GM23338 (cell line): ENCODE results near the gene PRSS21. TPM values are rescaled to one million over a fixed set of nuclear protein-coding genes. Genes with fewer than 3 reads are reported as not detected.

Source experiments
- ATAC-seq: fragments of 200-7000 bp; cut with Tn5 transposase; 3 replicates; pipeline ENCODE4 v1.9.1; 2020
- DNase-seq: peaks from one replicate; pipeline ENCODE4 v3.0.0-alpha.2; 2015; ENCODE audit warnings: low spot score
- H2AFZ ChIP-seq: fragments of 200-600 bp; sonication (generic); 2 replicates; pipeline ENCODE4 v1.8.0; 2016; ENCODE audit warnings: antibody characterized with exemption, mild to moderate bottlenecking, moderate library complexity
- H3F3A ChIP-seq: fragments of 200-600 bp; sonication (generic); replicated peaks from 2 replicates; pipeline ENCODE4 v1.8.0; 2017; ENCODE audit warnings: antibody characterized with exemption, mixed run types, low read depth
- H3K27ac ChIP-seq: fragments of 200-600 bp; sonication (generic); 2 replicates; pipeline ENCODE4 v1.6.1; 2016; ENCODE audit warnings: low read depth
- H3K27me3 ChIP-seq: fragments of 200-600 bp; sonication (generic); 2 replicates; pipeline ENCODE4 v1.8.0; 2016; ENCODE audit warnings: mild to moderate bottlenecking, mixed run types, moderate library complexity; ENCODE audit not compliant: insufficient read depth
- H3K36me3 ChIP-seq: fragments of 200-600 bp; sonication (generic); 2 replicates; pipeline ENCODE4 v1.8.0; 2016; ENCODE audit warnings: mild to moderate bottlenecking; ENCODE audit not compliant: insufficient read depth
- H3K4me1 ChIP-seq: fragments of 200-600 bp; sonication (generic); 2 replicates; pipeline ENCODE4 v1.8.0; 2016; ENCODE audit warnings: mild to moderate bottlenecking, moderate library complexity; ENCODE audit not compliant: insufficient read depth
- H3K4me2 ChIP-seq: fragments of 200-600 bp; sonication (generic); 2 replicates; pipeline ENCODE4 v1.7.1; 2017; ENCODE audit warnings: mixed run types
- H3K4me3 ChIP-seq: fragments of 200-600 bp; sonication (generic); 2 replicates; pipeline ENCODE4 v1.6.1; 2016; ENCODE audit warnings: mixed run types
- H3K79me2 ChIP-seq: fragments of 200-600 bp; sonication (generic); replicated peaks from 2 replicates; pipeline ENCODE4 v1.8.0; 2017; ENCODE audit warnings: mild to moderate bottlenecking; ENCODE audit not compliant: insufficient read depth
- H3K9me2 ChIP-seq: fragments of 200-600 bp; sonication (generic); 2 replicates; pipeline ENCODE4 v1.8.0; 2017; ENCODE audit not compliant: insufficient read depth
- H4K20me1 ChIP-seq: fragments of 200-600 bp; sonication (generic); replicated peaks from 2 replicates; pipeline ENCODE4 v1.8.0; 2017; ENCODE audit warnings: mild to moderate bottlenecking; ENCODE audit not compliant: insufficient read depth
- H3K27ac Mint-ChIP-seq: 2 replicates; pipeline ENCODE4 v1.8.0; 2020; ENCODE audit warnings: inconsistent platforms, mild to moderate bottlenecking, moderate library complexity, mixed read lengths
- H3K27me3 Mint-ChIP-seq: 3 replicates; pipeline ENCODE4 v1.8.0; 2022; ENCODE audit warnings: low read depth, mild to moderate bottlenecking, moderate library complexity, mixed read lengths, inconsistent platforms; ENCODE audit not compliant: insufficient read depth, poor library complexity
- H3K36me3 Mint-ChIP-seq: 3 replicates; pipeline ENCODE4 v1.8.0; 2021; ENCODE audit warnings: low read depth, mild to moderate bottlenecking, inconsistent platforms, moderate library complexity, mixed read lengths
- H3K4me1 Mint-ChIP-seq: 3 replicates; pipeline ENCODE4 v1.8.0; 2020; ENCODE audit warnings: mild to moderate bottlenecking, inconsistent platforms, mixed read lengths
- H3K4me3 Mint-ChIP-seq: 3 replicates; pipeline ENCODE4 v1.8.0; 2021; ENCODE audit warnings: moderate library complexity, mild to moderate bottlenecking, inconsistent platforms, mixed read lengths
- H3K9me3 Mint-ChIP-seq: 3 replicates; pipeline ENCODE4 v1.8.0; 2020; ENCODE audit warnings: moderate library complexity, mild to moderate bottlenecking, inconsistent platforms, mixed read lengths
- JUNB ChIP-seq: IDR thresholded peaks from one replicate; pipeline ENCODE4 v1.6.1; 2016; ENCODE audit warnings: antibody characterized with exemption; ENCODE audit not compliant: unreplicated experiment
- ZNF331 ChIP-seq: fragments of 250-450 bp; sonication (Bioruptor Pico); IDR thresholded peaks from 2 replicates; pipeline ENCODE4 v1.5.0; 2020; ENCODE audit warnings: low read depth, mild to moderate bottlenecking, moderate library complexity
- polyA plus RNA-seq: library from polyadenylated mRNA; unstranded; fragments of >200 nt; fragmentation: Nextera tagmentation; extraction: Ambion mirVana; gene quantifications from 2 replicates; pipeline ENCODE4 v1.2.1, GENCODE V29; 2016
- total RNA-seq: library from RNA; depleted of rRNA; stranded (reverse); fragments of >200 nt; shearing (Covaris generic); gene quantifications from 2 replicates; pipeline ENCODE4 v1.2.3, GENCODE V29; 2014
- TF ChIP-seq, protein P1 (sequence below): fragments of 250-450 bp; sonication (Bioruptor Pico); IDR thresholded peaks from 2 replicates; pipeline ENCODE4 v1.5.0; 2020; ENCODE audit warnings: mild to moderate bottlenecking, moderate library complexity
- TF ChIP-seq, protein P2 (sequence below): IDR thresholded peaks from 2 replicates; pipeline ENCODE4 v1.6.1; 2016; ENCODE audit warnings: antibody characterized with exemption

Gene PRSS21
- total and polyA plus RNA-seq, 2 experiments from 2014 or later, result 2.4 to 3.1 TPM

DNA sequence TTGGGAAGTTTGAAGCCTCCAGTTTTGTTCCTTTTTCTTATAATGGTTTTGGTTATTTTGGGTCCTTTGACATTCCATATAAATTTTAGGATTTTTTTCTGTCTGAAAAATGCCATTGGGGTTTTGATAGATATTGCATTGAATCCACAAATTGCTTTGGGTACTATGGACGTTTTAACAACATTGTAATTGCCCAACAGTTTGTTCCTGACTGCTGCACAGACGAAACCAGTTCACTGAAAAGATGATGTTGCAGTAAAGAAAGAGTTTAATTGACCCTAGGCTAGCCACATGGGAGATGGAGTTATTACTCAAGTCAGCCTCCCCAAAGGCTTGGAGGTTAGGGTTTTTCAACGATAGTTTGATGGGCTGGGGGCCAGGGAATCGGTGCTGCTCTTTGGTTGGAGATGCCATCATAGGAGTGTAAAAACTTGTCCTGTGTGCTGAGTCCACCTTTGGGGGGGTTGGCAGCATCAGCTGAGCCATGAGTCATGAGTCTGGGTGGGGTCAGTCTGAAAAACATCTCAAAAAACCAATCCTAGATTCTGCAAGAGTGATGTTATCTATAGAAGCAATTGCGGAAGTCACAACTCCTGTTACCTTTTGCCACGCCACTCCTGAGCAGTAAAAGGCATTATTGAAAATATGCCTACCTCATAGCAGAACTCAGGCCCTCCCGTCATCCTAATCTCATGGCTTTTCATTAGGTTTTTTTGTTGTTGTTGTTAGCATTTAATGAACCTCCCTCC lies 21.5 kb upstream of the PRSS21 start (continued):
- TF ChIP-seq, protein P1, sequence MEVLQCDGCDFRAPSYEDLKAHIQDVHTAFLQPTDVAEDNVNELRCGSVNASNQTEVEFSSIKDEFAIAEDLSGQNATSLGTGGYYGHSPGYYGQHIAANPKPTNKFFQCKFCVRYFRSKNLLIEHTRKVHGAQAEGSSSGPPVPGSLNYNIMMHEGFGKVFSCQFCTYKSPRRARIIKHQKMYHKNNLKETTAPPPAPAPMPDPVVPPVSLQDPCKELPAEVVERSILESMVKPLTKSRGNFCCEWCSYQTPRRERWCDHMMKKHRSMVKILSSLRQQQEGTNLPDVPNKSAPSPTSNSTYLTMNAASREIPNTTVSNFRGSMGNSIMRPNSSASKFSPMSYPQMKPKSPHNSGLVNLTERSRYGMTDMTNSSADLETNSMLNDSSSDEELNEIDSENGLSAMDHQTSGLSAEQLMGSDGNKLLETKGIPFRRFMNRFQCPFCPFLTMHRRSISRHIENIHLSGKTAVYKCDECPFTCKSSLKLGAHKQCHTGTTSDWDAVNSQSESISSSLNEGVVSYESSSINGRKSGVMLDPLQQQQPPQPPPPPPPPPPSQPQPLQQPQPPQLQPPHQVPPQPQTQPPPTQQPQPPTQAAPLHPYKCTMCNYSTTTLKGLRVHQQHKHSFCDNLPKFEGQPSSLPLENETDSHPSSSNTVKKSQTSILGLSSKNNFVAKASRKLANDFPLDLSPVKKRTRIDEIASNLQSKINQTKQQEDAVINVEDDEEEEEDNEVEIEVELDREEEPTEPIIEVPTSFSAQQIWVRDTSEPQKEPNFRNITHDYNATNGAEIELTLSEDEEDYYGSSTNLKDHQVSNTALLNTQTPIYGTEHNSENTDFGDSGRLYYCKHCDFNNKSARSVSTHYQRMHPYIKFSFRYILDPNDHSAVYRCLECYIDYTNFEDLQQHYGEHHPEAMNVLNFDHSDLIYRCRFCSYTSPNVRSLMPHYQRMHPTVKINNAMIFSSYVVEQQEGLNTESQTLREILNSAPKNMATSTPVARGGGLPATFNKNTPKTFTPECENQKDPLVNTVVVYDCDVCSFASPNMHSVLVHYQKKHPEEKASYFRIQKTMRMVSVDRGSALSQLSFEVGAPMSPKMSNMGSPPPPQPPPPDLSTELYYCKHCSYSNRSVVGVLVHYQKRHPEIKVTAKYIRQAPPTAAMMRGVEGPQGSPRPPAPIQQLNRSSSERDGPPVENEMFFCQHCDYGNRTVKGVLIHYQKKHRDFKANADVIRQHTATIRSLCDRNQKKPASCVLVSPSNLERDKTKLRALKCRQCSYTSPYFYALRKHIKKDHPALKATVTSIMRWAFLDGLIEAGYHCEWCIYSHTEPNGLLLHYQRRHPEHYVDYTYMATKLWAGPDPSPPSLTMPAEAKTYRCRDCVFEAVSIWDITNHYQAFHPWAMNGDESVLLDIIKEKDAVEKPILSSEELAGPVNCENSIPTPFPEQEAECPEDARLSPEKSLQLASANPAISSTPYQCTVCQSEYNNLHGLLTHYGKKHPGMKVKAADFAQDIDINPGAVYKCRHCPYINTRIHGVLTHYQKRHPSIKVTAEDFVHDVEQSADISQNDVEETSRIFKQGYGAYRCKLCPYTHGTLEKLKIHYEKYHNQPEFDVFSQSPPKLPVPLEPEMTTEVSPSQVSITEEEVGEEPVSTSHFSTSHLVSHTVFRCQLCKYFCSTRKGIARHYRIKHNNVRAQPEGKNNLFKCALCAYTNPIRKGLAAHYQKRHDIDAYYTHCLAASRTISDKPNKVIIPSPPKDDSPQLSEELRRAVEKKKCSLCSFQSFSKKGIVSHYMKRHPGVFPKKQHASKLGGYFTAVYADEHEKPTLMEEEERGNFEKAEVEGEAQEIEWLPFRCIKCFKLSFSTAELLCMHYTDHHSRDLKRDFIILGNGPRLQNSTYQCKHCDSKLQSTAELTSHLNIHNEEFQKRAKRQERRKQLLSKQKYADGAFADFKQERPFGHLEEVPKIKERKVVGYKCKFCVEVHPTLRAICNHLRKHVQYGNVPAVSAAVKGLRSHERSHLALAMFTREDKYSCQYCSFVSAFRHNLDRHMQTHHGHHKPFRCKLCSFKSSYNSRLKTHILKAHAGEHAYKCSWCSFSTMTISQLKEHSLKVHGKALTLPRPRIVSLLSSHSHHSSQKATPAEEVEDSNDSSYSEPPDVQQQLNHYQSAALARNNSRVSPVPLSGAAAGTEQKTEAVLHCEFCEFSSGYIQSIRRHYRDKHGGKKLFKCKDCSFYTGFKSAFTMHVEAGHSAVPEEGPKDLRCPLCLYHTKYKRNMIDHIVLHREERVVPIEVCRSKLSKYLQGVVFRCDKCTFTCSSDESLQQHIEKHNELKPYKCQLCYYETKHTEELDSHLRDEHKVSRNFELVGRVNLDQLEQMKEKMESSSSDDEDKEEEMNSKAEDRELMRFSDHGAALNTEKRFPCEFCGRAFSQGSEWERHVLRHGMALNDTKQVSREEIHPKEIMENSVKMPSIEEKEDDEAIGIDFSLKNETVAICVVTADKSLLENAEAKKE (CRISPR knock-in tag), result no peak
- no peak for TF ChIP-seq JUNB

DNA sequence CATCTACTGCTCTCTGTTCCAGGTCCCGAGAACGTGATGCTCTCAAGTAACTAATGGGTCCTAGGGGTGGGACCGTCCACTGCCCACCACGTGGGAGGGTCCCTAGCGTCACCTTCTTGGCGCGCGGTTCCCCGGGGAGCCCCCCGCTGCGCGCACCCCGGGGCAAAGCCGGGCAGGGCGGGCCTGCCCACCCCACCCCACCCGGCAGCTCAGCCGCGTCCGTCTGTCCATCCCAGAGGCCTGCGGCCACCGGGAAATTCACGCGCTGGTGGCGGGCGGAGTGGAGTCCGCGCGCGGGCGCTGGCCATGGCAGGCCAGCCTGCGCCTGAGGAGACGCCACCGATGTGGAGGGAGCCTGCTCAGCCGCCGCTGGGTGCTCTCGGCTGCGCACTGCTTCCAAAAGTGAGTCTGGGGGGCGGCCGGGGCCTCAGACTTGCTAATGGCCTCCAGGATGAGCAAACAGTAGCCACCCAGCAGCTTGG lies 18.3 kb upstream of the PRSS21 start:
- Histone ChIP-seq H3K27me3 (no peaks in the 10 kb centered on the region), H3K9me2 (no peaks in the 10 kb centered on the region), H3F3A (no peaks in the 10 kb centered on the region), H2AFZ (peak overlapping the region; percentile 56; the same call in 1 of the 2 replicates), H3K4me1 (no peaks in the 10 kb centered on the region), H3K79me2 (no peaks in the 10 kb centered on the region), H3K4me3 (no peak overlapping the region), H3K27ac (no peak overlapping the region), H3K36me3 (no peaks in the 10 kb centered on the region), H3K4me2 (no peak overlapping the region), H4K20me1 (no peaks in the 10 kb centered on the region)
- Mint-ChIP-seq H3K4me1 (no peaks in the 10 kb centered on the region), H3K27ac (no peak overlapping the region), H3K9me3 (peaks cover 8% of the 10 kb centered on the region; the same call in 2 of the 3 replicates), H3K36me3 (no peaks in the 10 kb centered on the region), H3K27me3 (peaks cover 9% of the 10 kb centered on the region), H3K4me3 (no peak overlapping the region)
- ATAC-seq, result peak; percentile 23
- TF ChIP-seq, protein P2, sequence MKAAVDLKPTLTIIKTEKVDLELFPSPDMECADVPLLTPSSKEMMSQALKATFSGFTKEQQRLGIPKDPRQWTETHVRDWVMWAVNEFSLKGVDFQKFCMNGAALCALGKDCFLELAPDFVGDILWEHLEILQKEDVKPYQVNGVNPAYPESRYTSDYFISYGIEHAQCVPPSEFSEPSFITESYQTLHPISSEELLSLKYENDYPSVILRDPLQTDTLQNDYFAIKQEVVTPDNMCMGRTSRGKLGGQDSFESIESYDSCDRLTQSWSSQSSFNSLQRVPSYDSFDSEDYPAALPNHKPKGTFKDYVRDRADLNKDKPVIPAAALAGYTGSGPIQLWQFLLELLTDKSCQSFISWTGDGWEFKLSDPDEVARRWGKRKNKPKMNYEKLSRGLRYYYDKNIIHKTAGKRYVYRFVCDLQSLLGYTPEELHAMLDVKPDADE, result no peak
- no peak for TF ChIP-seq ZNF331 (CRISPR knock-in tag)
- DNase-seq, result no peak
